Stimulated activated memory B cell treated with anti-CD40 and anti-IgM and Interleukin-4, amounts not matched to agents 10 μg/mL and 1 μg/mL and 100 μg/mL, for 72 hours (primary cell): ENCODE data around the gene NCCRP1.
"Not testable (repeated sequence)": the region's sequence is repeated elsewhere in the genome, so short reads cannot be mapped to it uniquely, and the experiment has no call there.

Experiments used
- ATAC-seq: fragments of 150-1000 bp; cut with Tn5 transposase; 2 replicates; pipeline ENCODE4 v1.10.0; 2021
- H3K27ac Mint-ChIP-seq: one replicate; pipeline ENCODE4 v1.8.0; 2022; ENCODE audit warnings: mild to moderate bottlenecking, mixed read lengths
- H3K27me3 Mint-ChIP-seq: one replicate; pipeline ENCODE4 v1.8.0; 2022; ENCODE audit warnings: mixed read lengths
- H3K36me3 Mint-ChIP-seq: one replicate; pipeline ENCODE4 v1.8.0; 2022; ENCODE audit warnings: mixed read lengths
- H3K4me1 Mint-ChIP-seq: one replicate; pipeline ENCODE4 v1.8.0; 2022; ENCODE audit warnings: mixed read lengths
- H3K4me3 Mint-ChIP-seq: one replicate; pipeline ENCODE4 v1.8.0; 2022; ENCODE audit warnings: mild to moderate bottlenecking, moderate library complexity, mixed read lengths
- H3K9me3 Mint-ChIP-seq: one replicate; pipeline ENCODE4 v1.8.0; 2022; ENCODE audit warnings: mixed read lengths

NCCRP1 gene

GRCh38 chr19:39230096-39230764, 33.5 kb downstream of the NCCRP1 start:
- H3K27me3 Mint-ChIP-seq = peaks cover under 1% of the 10 kb centered on the region
- no peaks in the 10 kb centered on the region for H3K36me3 Mint-ChIP-seq
- peaks cover 8% of the 10 kb centered on the region for H3K9me3 Mint-ChIP-seq
- no peaks in the 10 kb centered on the region for H3K4me1 Mint-ChIP-seq
- no peak for ATAC-seq
- H3K4me3 Mint-ChIP-seq = no peak overlapping the region
- no peak overlapping the region for H3K27ac Mint-ChIP-seq

- Mint-ChIP-seq H3K9me3 (peaks cover 8% of the 10 kb centered on the region), H3K36me3 (no peaks in the 10 kb centered on the region), H3K4me1 (peaks cover 18% of the 10 kb centered on the region), H3K27ac (no peak overlapping the region), H3K27me3 (no peaks in the 10 kb centered on the region), H3K4me3 (no peak overlapping the region)
- no peak for ATAC-seq
Measured at GRCh38 chr19:39232708-39233107, 35.9 kb downstream of the NCCRP1 start.

- Mint-ChIP-seq H3K27ac (peak overlapping the region; percentile 87), H3K36me3 (no peaks in the 10 kb centered on the region), H3K27me3 (no peaks in the 10 kb centered on the region), H3K4me3 (peak overlapping the region; percentile 36), H3K9me3 (no peaks in the 10 kb centered on the region), H3K4me1 (peaks cover 27% of the 10 kb centered on the region)
- no peak for ATAC-seq
Measured at GRCh38 chr19:39236527-39236926, 39.8 kb downstream of the NCCRP1 start.

- Mint-ChIP-seq H3K4me3 (peak overlapping the region; percentile 63), H3K27me3 (no peaks in the 10 kb centered on the region), H3K27ac (peak overlapping the region; percentile 87), H3K4me1 (peaks cover 27% of the 10 kb centered on the region), H3K36me3 (no peaks in the 10 kb centered on the region), H3K9me3 (no peaks in the 10 kb centered on the region)
- peak; percentile 87 for ATAC-seq
Measured at GRCh38 chr19:39237200-39238184, 40.7 kb downstream of the NCCRP1 start.

- Mint-ChIP-seq H3K4me1 (peaks cover 27% of the 10 kb centered on the region), H3K27ac (peak overlapping the region; percentile 87), H3K4me3 (peak overlapping the region; percentile 63), H3K9me3 (no peaks in the 10 kb centered on the region), H3K27me3 (no peaks in the 10 kb centered on the region), H3K36me3 (no peaks in the 10 kb centered on the region)
- no peak for ATAC-seq
Measured at GRCh38 chr19:39238209-39238608, 41.4 kb downstream of the NCCRP1 start.

GRCh38 chr19:39238944-39239343, 42.2 kb downstream of the NCCRP1 start:
- Mint-ChIP-seq H3K27ac (peak overlapping the region; percentile 87), H3K27me3 (peaks cover 7% of the 10 kb centered on the region), H3K36me3 (no peaks in the 10 kb centered on the region), H3K4me1 (peaks cover 27% of the 10 kb centered on the region), H3K9me3 (no peaks in the 10 kb centered on the region), H3K4me3 (no peak overlapping the region)
- ATAC-seq = no peak

- Mint-ChIP-seq H3K36me3 (no peaks in the 10 kb centered on the region), H3K9me3 (no peaks in the 10 kb centered on the region), H3K27me3 (peaks cover 16% of the 10 kb centered on the region), H3K4me3 (no peak overlapping the region), H3K27ac (no peak overlapping the region), H3K4me1 (peaks cover 27% of the 10 kb centered on the region)
- no peak for ATAC-seq
Measured at GRCh38 chr19:39240421-39240820, 43.7 kb downstream of the NCCRP1 start.

GRCh38 chr19:39243741-39244140, 47.0 kb downstream of the NCCRP1 start:
- not testable (repeated sequence) for H3K4me3 Mint-ChIP-seq, H3K4me1 Mint-ChIP-seq, H3K9me3 Mint-ChIP-seq, ATAC-seq, H3K36me3 Mint-ChIP-seq, H3K27ac Mint-ChIP-seq
- H3K27me3 Mint-ChIP-seq = peaks cover 27% of the 10 kb centered on the region

- H3K9me3 Mint-ChIP-seq, H3K27ac Mint-ChIP-seq, H3K4me3 Mint-ChIP-seq, H3K36me3 Mint-ChIP-seq, H3K4me1 Mint-ChIP-seq, ATAC-seq: not testable (repeated sequence)
- H3K27me3 Mint-ChIP-seq = peaks cover 35% of the 10 kb centered on the region
Measured at GRCh38 chr19:39244410-39245100, 47.8 kb downstream of the NCCRP1 start, which contains the start of gene IFNL3. Gene IFNL3, minus strand, starts transcription at chr19:39245006. Its CDS starts 39 bp downstream, at chr19:39244967.

GRCh38 chr19:39245166-39245565, 48.4 kb downstream of the NCCRP1 start:
- not testable (repeated sequence) for H3K9me3 Mint-ChIP-seq, H3K4me1 Mint-ChIP-seq, ATAC-seq, H3K36me3 Mint-ChIP-seq, H3K27ac Mint-ChIP-seq, H3K4me3 Mint-ChIP-seq
- H3K27me3 Mint-ChIP-seq = peaks cover 40% of the 10 kb centered on the region

GRCh38 chr19:39246951-39247669, 50.3 kb downstream of the NCCRP1 start:
- ATAC-seq = no peak
- Mint-ChIP-seq H3K9me3 (no peaks in the 10 kb centered on the region), H3K4me3 (peak overlapping the region; percentile 18)

GRCh38 chr19:39247701-39248664, 51.2 kb downstream of the NCCRP1 start:
- ATAC-seq = peak; percentile 15
- no peaks in the 10 kb centered on the region for H3K9me3 Mint-ChIP-seq
- no peak overlapping the region for H3K27ac Mint-ChIP-seq
- H3K36me3 Mint-ChIP-seq = no peaks in the 10 kb centered on the region
- H3K4me1 Mint-ChIP-seq = peaks cover 13% of the 10 kb centered on the region
- no peak overlapping the region for H3K4me3 Mint-ChIP-seq
- H3K27me3 Mint-ChIP-seq = peaks cover 56% of the 10 kb centered on the region

More at GRCh38 chr19:39246951-39247669, 50.3 kb downstream of the NCCRP1 start:
- no peaks in the 10 kb centered on the region for H3K36me3 Mint-ChIP-seq
- H3K27me3 Mint-ChIP-seq = peaks cover 54% of the 10 kb centered on the region
- peaks cover 6% of the 10 kb centered on the region for H3K4me1 Mint-ChIP-seq
- no peak overlapping the region for H3K27ac Mint-ChIP-seq

GRCh38 chr19:39248806-39249205, 52.0 kb downstream of the NCCRP1 start, which contains the start of gene IFNL4:
Gene IFNL4, minus strand, starts transcription at chr19:39248856.
- Mint-ChIP-seq H3K27ac (no peak within 1 kb of the TSS), H3K36me3 (no peaks in the 10 kb centered on the region), H3K27me3 (peaks cover 50% of the 10 kb centered on the region), H3K4me1 (peaks cover 13% of the 10 kb centered on the region), H3K4me3 (no peak within 1 kb of the TSS), H3K9me3 (no peaks in the 10 kb centered on the region)
- ATAC-seq = no peak

GRCh38 chr19:39251081-39251480, 54.3 kb downstream of the NCCRP1 start:
- no peak overlapping the region for H3K27ac Mint-ChIP-seq
- no peaks in the 10 kb centered on the region for H3K36me3 Mint-ChIP-seq
- ATAC-seq = no peak

More at GRCh38 chr19:39251081-39251480, 54.3 kb downstream of the NCCRP1 start:
- peaks cover 41% of the 10 kb centered on the region for H3K27me3 Mint-ChIP-seq
- H3K9me3 Mint-ChIP-seq = no peaks in the 10 kb centered on the region
- H3K4me1 Mint-ChIP-seq = peaks cover 13% of the 10 kb centered on the region
- no peak overlapping the region for H3K4me3 Mint-ChIP-seq
